GM23248 (cell line): Measurements from ENCODE around the gene MT1A. TPM values are rescaled to one million over a fixed set of nuclear protein-coding genes. Genes with fewer than 3 reads are reported as not detected.

Experiments used
- DNase-seq: peaks from one replicate; pipeline ENCODE4 v3.0.0-alpha.2; 2015
- H2AFZ ChIP-seq: fragments of 200-600 bp; sonication (generic); 2 replicates; pipeline ENCODE4 v1.6.1; 2016; ENCODE audit warnings: antibody characterized with exemption
- H3F3A ChIP-seq: fragments of 200-600 bp; sonication (generic); 2 replicates; pipeline ENCODE4 v1.6.1; 2016; ENCODE audit warnings: mild to moderate bottlenecking, antibody characterized with exemption, mixed run types; ENCODE audit not compliant: insufficient read depth
- H3K27ac ChIP-seq: fragments of 200-600 bp; sonication (generic); 2 replicates; pipeline ENCODE4 v1.5.1; 2016; ENCODE audit warnings: mild to moderate bottlenecking
- H3K27me3 ChIP-seq: fragments of 200-600 bp; sonication (generic); replicated peaks from 2 replicates; pipeline ENCODE4 v1.6.1; 2016; ENCODE audit warnings: mild to moderate bottlenecking; ENCODE audit not compliant: insufficient read depth
- H3K36me3 ChIP-seq: fragments of 200-600 bp; sonication (generic); 2 replicates; pipeline ENCODE4 v1.6.1; 2016; ENCODE audit warnings: low read depth, mild to moderate bottlenecking
- H3K4me1 ChIP-seq: fragments of 200-600 bp; sonication (generic); 2 replicates; pipeline ENCODE4 v1.6.1; 2016; ENCODE audit warnings: mild to moderate bottlenecking; ENCODE audit not compliant: insufficient read depth
- H3K4me2 ChIP-seq: fragments of 200-600 bp; sonication (generic); one replicate; pipeline ENCODE4 v1.6.1; 2016; ENCODE audit warnings: mild to moderate bottlenecking; ENCODE audit not compliant: unreplicated experiment
- H3K4me3 ChIP-seq: fragments of 200-600 bp; sonication (generic); 2 replicates; pipeline ENCODE4 v1.5.1; 2016; ENCODE audit warnings: mild to moderate bottlenecking
- H3K79me2 ChIP-seq: fragments of 200-600 bp; sonication (generic); 2 replicates; pipeline ENCODE4 v1.6.1; 2016; ENCODE audit warnings: mild to moderate bottlenecking; ENCODE audit not compliant: insufficient read depth
- H3K9ac ChIP-seq: fragments of 200-600 bp; sonication (generic); 2 replicates; pipeline ENCODE4 v1.6.1; 2016; ENCODE audit warnings: mild to moderate bottlenecking
- H3K9me2 ChIP-seq: fragments of 200-600 bp; sonication (generic); 2 replicates; pipeline ENCODE4 v1.6.1; 2016; ENCODE audit warnings: mixed run types, mild to moderate bottlenecking, moderate library complexity; ENCODE audit not compliant: insufficient read depth
- H3K9me3 ChIP-seq: fragments of 200-600 bp; sonication (generic); one replicate; pipeline ENCODE4 v1.6.1; 2017; ENCODE audit warnings: low read depth
- H4K20me1 ChIP-seq: fragments of 200-600 bp; sonication (generic); 2 replicates; pipeline ENCODE4 v1.6.0; 2016; ENCODE audit not compliant: insufficient read depth
- EZH2 ChIP-seq: fragments of 200-600 bp; sonication (generic); IDR thresholded peaks from 2 replicates; pipeline ENCODE4 v1.6.1; 2018; ENCODE audit warnings: antibody characterized with exemption, mild to moderate bottlenecking; ENCODE audit not compliant: insufficient read depth, poor library complexity, severe bottlenecking
- EZH2phosphoT487 ChIP-seq: fragments of 200-600 bp; sonication (generic); IDR thresholded peaks from 2 replicates; pipeline ENCODE4 v1.6.1; 2018; ENCODE audit warnings: antibody characterized with exemption, moderate library complexity, mild to moderate bottlenecking, low read depth; ENCODE audit not compliant: insufficient read depth
- WGBS, 2 experiments: methylation state at CpG; one replicate each; pipeline ENCODE4 v1.1.6; 2015 to 2017; ENCODE audit warnings: low lambda C conversion rate in 2 of 2, low coverage in 1 of 2; ENCODE audit errors: missing lambda C conversion rate in 2 of 2; 5-methylcytosine and 5-hydroxymethylcytosine counted together
- in situ Hi-C: fragments of 300-500 bp; cut with MboI; formaldehyde crosslinking; loops from 2 replicates; pipeline ENCODE4 v1.15.0; 2020
- polyA plus RNA-seq: library from polyadenylated mRNA; unstranded; fragments of >200 nt; fragmentation: Nextera tagmentation; extraction: Ambion mirVana; gene quantifications from 2 replicates; pipeline ENCODE4 v1.2.1, GENCODE V29; 2016
- total RNA-seq: library from RNA; depleted of rRNA; stranded (reverse); fragments of >200 nt; shearing (Covaris generic); gene quantifications from 2 replicates; pipeline ENCODE4 v1.2.3, GENCODE V29; 2014

The MT1A gene
- total and polyA plus RNA-seq, 2 experiments from 2014 or later, result 2.3 TPM; not detected in 1

DNA sequence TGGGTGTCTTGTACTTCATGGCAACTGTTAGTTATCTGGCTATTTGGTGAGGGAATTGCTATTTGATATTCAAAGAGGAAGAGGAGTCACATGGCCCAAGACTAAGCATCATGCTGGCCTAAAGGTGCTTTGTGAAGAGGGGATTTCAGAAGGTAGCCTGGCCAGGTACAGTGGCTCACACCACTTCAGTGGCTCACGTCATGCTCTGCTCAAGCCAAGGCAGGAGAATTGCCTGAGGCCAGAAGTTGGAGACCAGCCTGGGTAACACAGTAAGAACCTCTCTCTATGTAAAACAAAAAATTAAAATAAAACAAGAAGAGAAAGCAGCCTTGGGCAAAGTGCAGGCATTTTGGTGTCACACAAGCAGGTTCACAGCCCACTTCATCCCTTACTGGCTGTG is 6.8 kb downstream of the MT1A start:
- H4K20me1 ChIP-seq, result no peaks in the 10 kb centered on the region

DNA sequence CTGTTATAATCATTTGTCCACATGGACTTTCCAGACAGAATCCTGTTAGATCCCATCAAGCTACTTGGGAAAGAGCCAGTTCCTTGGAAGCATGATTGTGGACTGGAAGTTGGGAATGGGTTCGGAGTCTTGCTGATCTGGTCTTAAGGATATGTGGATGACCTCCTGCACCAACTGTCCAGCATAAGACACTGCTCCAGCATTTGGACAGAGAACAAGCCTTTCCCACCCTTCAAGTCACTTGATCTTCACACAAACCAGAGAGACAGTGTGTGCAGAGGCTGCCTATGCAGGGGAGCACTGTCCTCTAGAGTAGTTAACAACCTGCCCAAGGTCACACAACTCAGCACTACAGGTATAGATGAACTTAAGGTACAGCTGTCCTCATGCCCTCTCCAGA is 7.4 kb downstream of the MT1A start:
- in situ Hi-C loops, result no loop called here
- Histone ChIP-seq H3K9ac (no peak overlapping the region), H3K4me2 (no peak overlapping the region), H3K9me2 (no peaks in the 10 kb centered on the region), H3K27ac (no peak overlapping the region), H3K79me2 (no peaks in the 10 kb centered on the region), H3K4me3 (no peak overlapping the region), H3K9me3 (no peaks in the 10 kb centered on the region), H2AFZ (no peak overlapping the region), H3K4me1 (no peaks in the 10 kb centered on the region), H4K20me1 (no peaks in the 10 kb centered on the region), H3K36me3 (no peaks in the 10 kb centered on the region), H3F3A (no peaks in the 10 kb centered on the region), H3K27me3 (peaks cover 12% of the 10 kb centered on the region)
- whole genome bisulfite sequencing, 2 experiments, result 0% methylated on average over 1 of the region's 1 CpG
- TF ChIP-seq EZH2phosphoT487, result no peak
- TF ChIP-seq EZH2, result no peak
- DNase-seq, result no peak

More for the DNA sequence above, 6.8 kb downstream of the MT1A start:
- no peak for DNase-seq
- no peak overlapping the region for H3K27ac ChIP-seq
- in situ Hi-C loops, result no loop called here
- H3K4me2 ChIP-seq, result no peak overlapping the region
- peaks cover 12% of the 10 kb centered on the region for H3K27me3 ChIP-seq
- WGBS, 2 experiments, result 56 to 70% methylated on average over 1 of the region's 1 CpG
- TF ChIP-seq EZH2phosphoT487 (no peak), EZH2 (no peak)
- H3K9me3 ChIP-seq, result no peaks in the 10 kb centered on the region
- H3F3A ChIP-seq, result no peaks in the 10 kb centered on the region
- no peak overlapping the region for H3K4me3 ChIP-seq
- no peaks in the 10 kb centered on the region for H3K79me2 ChIP-seq
- no peak overlapping the region for H2AFZ ChIP-seq
- H3K9me2 ChIP-seq, result no peaks in the 10 kb centered on the region
- no peaks in the 10 kb centered on the region for H3K36me3 ChIP-seq
- H3K9ac ChIP-seq, result no peak overlapping the region
- no peaks in the 10 kb centered on the region for H3K4me1 ChIP-seq

DNA sequence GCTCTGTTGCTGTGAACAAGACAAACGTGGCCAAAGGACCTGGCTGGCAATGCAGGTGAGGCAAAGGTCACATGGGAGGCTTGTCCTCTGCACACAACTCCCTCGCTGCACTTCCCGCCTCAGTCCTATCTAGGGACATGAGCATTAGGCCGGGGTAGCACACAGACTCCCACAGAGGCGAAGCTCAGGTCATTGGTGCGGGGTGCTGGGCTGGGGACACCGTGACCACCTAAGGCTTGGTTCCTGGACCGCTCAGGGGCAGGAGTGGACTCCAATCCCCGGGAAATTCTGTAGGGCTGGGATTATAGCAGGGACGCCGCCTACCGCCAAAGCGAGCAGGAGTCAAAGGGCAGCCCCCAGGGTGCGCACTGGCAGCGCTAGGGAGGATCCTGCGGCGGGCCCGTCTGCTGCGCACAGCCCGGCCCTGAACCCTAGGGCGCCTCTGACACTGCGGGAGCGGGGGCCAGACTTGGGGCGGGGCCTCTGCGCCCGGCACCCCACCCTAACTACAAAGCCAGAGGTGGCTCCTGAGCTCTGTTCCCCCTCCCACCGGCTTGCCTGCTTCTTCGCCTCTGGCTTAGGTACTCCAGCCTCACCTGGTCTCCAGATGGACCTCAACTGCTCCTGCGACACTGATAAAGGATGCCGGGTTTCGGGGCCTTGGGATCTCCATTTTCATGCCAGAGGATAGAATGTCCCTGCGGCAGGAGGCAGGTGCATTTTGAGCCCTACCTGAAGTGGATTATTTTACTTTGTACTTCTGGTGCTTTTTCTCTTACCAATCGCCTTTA is 9.4 kb downstream of the MT1A start:
- no peaks in the 10 kb centered on the region for H3K4me1 ChIP-seq
- no peak overlapping the region for H3K4me2 ChIP-seq
- no peak overlapping the region for H3K9ac ChIP-seq
- in situ Hi-C loops, result no loop called here
- H3K36me3 ChIP-seq, result no peaks in the 10 kb centered on the region
- no peaks in the 10 kb centered on the region for H3K9me3 ChIP-seq
- H3K4me3 ChIP-seq, result no peak overlapping the region
- H3F3A ChIP-seq, result no peaks in the 10 kb centered on the region
- H3K27me3 ChIP-seq, result peaks cover 12% of the 10 kb centered on the region
- H3K9me2 ChIP-seq, result no peaks in the 10 kb centered on the region
- H3K79me2 ChIP-seq, result no peaks in the 10 kb centered on the region
- no peak overlapping the region for H3K27ac ChIP-seq
- no peak for DNase-seq
- H4K20me1 ChIP-seq, result no peaks in the 10 kb centered on the region
- WGBS, 2 experiments, result 34 to 42% methylated on average over 22 to 30 of the region's 33 CpGs
- no peak overlapping the region for H2AFZ ChIP-seq
- TF ChIP-seq EZH2phosphoT487 (no peak), EZH2 (no peak)

DNA sequence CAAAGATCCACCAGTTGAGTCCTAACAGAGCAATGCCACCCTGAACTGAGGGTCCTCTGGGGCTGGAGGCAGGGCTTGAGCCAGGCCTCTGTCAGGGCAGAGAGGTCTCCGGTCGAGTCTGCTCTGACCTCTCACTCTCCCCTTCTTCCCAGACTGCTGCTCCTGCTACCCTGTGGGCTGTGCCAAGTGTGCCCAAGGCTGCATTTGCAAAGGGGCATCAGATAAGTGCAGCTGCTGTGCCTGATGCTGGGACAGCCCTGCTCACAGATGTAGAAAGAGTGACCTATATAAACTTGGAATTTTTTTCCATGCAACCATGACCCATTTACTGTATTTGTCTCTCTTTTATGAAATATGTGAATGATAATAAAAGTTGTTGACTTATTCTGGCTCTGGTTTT is 10.8 kb downstream of the MT1A start:
- H2AFZ ChIP-seq, result no peak overlapping the region
- H3K4me1 ChIP-seq, result no peaks in the 10 kb centered on the region
- no peak overlapping the region for H3K4me2 ChIP-seq
- in situ Hi-C loops, result no loop called here
- H3K27me3 ChIP-seq, result peaks cover 12% of the 10 kb centered on the region
- no peaks in the 10 kb centered on the region for H3K36me3 ChIP-seq
- H4K20me1 ChIP-seq, result no peaks in the 10 kb centered on the region
- H3K27ac ChIP-seq, result no peak overlapping the region
- no peaks in the 10 kb centered on the region for H3K9me3 ChIP-seq
- 82 to 100% methylated on average over 2 of the region's 2 CpGs for WGBS, 2 experiments
- H3K9me2 ChIP-seq, result no peaks in the 10 kb centered on the region
- no peaks in the 10 kb centered on the region for H3K79me2 ChIP-seq
- no peak for DNase-seq
- TF ChIP-seq EZH2 (no peak), EZH2phosphoT487 (no peak)
- no peak overlapping the region for H3K4me3 ChIP-seq
- no peaks in the 10 kb centered on the region for H3F3A ChIP-seq
- no peak overlapping the region for H3K9ac ChIP-seq
